SU-DHL-6 (cell line): ENCODE measurements around the gene TMEM52B.

Experiments used
- EZH2phosphoT487 ChIP-seq: fragments of 200-600 bp; sonication (generic), shearing (Covaris generic); conservative IDR thresholded peaks from 2 replicates; pipeline ENCODE4 v1.6.1; 2018; ENCODE audit warnings: mild to moderate bottlenecking, antibody characterized with exemption, low read length, moderate library complexity, mixed read lengths
- TF ChIP-seq, protein P1 (sequence below): fragments of 200-600 bp; sonication (generic); IDR thresholded peaks from one replicate; pipeline ENCODE4 v1.5.1; 2017; ENCODE audit warnings: antibody characterized with exemption, mild to moderate bottlenecking, low read length, moderate library complexity; ENCODE audit not compliant: insufficient read depth, poor library complexity, severe bottlenecking

DNA sequence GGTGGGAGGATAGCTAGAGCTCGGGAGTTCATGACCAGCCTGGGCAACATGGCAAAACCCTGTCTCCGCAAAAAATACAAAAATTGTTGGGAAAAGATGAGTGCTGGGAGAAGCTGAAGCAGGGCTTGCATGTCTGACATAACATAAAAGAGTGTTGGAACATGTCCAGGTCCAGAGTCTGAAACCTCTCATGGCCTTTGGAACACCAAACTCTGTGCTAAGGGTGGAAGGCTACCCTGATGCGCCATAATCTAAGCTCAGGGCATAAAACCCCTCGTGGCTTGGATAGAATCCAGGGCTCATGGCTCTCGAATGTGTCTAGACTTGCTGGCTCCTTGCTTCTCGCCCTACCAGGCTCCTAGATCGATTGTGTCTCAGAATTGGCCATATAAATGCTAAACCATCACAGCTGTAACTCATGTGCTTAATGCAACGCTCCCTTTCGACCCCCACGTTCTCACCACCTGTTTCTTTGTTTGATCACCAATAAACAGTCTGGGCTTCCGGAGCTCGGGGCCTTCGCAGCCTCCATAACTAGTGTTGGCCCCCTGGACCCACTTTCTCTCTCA lies 42.1 kb upstream of the TMEM52B start:
- TF ChIP-seq, protein P1, sequence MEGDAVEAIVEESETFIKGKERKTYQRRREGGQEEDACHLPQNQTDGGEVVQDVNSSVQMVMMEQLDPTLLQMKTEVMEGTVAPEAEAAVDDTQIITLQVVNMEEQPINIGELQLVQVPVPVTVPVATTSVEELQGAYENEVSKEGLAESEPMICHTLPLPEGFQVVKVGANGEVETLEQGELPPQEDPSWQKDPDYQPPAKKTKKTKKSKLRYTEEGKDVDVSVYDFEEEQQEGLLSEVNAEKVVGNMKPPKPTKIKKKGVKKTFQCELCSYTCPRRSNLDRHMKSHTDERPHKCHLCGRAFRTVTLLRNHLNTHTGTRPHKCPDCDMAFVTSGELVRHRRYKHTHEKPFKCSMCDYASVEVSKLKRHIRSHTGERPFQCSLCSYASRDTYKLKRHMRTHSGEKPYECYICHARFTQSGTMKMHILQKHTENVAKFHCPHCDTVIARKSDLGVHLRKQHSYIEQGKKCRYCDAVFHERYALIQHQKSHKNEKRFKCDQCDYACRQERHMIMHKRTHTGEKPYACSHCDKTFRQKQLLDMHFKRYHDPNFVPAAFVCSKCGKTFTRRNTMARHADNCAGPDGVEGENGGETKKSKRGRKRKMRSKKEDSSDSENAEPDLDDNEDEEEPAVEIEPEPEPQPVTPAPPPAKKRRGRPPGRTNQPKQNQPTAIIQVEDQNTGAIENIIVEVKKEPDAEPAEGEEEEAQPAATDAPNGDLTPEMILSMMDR, result no peak
- no peak for TF ChIP-seq EZH2phosphoT487
